HCT116 (cell line): ENCODE measurements around the gene DDI2. TPM values are rescaled to one million over a fixed set of nuclear protein-coding genes. Genes with fewer than 3 reads are reported as not detected.
A peak's percentile ranks its signal among the peaks of the same experiment; 100 is the strongest.

Experiments used
- ATAC-seq: fragments of 200-7000 bp; cut with Tn5 transposase; 2 replicates; pipeline ENCODE4 v1.9.1; 2020; ENCODE audit warnings: mild to moderate bottlenecking, moderate library complexity
- BruUV-seq: library from RNA; stranded (reverse); fragments of 400-500 nt; replicated peaks from 2 replicates; lab custom pipeline; 2021; lab: Mats Ljungman, UMichigan
- CTCF ChIA-PET: fragments of 300-600 bp; sonication (Branson Sonifier 250); formaldehyde crosslinking; loops from one replicate; lab custom pipeline; 2021; ENCODE audit warnings: antibody characterized with exemption; lab: Charles Lee
- POLR2A ChIA-PET: fragments of 300-600, 350-600 bp; sonication (Branson Sonifier 250); formaldehyde crosslinking; loops from one replicate; lab custom pipeline; 2021; ENCODE audit warnings: antibody characterized with exemption; lab: Charles Lee
- RAD21 ChIA-PET, 2 experiments: fragments of 300-600 bp; sonication (Branson Sonifier 250); formaldehyde crosslinking; loops; one replicate each; lab custom pipeline; 2023; ENCODE audit warnings: low total read pairs in 2 of 2; ENCODE audit not compliant: uncharacterized antibody in 2 of 2, unreplicated experiment in 2 of 2, low non-redundant PET in 1 of 2; lab: Charles Lee
- DNase-seq: peaks from one replicate; pipeline ENCODE4 v3.0.0-alpha.2; 2010; ENCODE audit warnings: low read depth, low spot score
- H2AFZ ChIP-seq: fragments of 200-600 bp; shearing (Covaris generic), sonication (generic); 2 replicates; pipeline ENCODE4 v1.6.1; 2017; ENCODE audit warnings: low read depth, mixed run types, mixed read lengths, antibody characterized with exemption, low read length; ENCODE audit not compliant: poor library complexity, severe bottlenecking
- H3K27ac ChIP-seq: 2 replicates; pipeline ENCODE4 v1.5.1; 2012; ENCODE audit warnings: low read depth, low read length
- H3K27me3 ChIP-seq: fragments of 200-600 bp; sonication (generic); 2 replicates; pipeline ENCODE4 v1.6.1; 2016; ENCODE audit warnings: mixed run types, low read length, mixed read lengths; ENCODE audit not compliant: insufficient read depth
- H3K36me3 ChIP-seq, 2 experiments: fragments of 200-500 bp in 1 of 2; fragments of 200-600 bp in 1 of 2; sonication (Bioruptor generic) in 1 of 2; sonication (generic) in 1 of 2; 2 replicates each; pipeline versions ENCODE4 v1.5.1 to v1.6.1; 2014 to 2016; ENCODE audit warnings: low read length in 2 of 2, inconsistent platforms in 1 of 2, mixed read lengths in 1 of 2, mixed run types in 1 of 2; ENCODE audit not compliant: insufficient read depth in 2 of 2, control insufficient read depth in 1 of 2
- H3K4me1 ChIP-seq, 2 experiments: fragments of 200-600 bp in 1 of 2; sonication (generic) in 1 of 2; 2 replicates each; pipeline versions ENCODE4 v1.5.1 to v1.6.1; 2012 to 2017; ENCODE audit warnings: low read length in 2 of 2, inconsistent platforms in 1 of 2, mild to moderate bottlenecking in 1 of 2, mixed read lengths in 1 of 2, mixed run types in 1 of 2, moderate library complexity in 1 of 2; ENCODE audit not compliant: insufficient read depth in 2 of 2, control insufficient read depth in 1 of 2
- H3K4me2 ChIP-seq: fragments of 200-600 bp; sonication (generic); 2 replicates; pipeline ENCODE4 v1.6.1; 2017; ENCODE audit warnings: mixed run types, low read length, mixed read lengths
- H3K4me3 ChIP-seq, 2 experiments: fragments of 200-600 bp in 1 of 2; sonication (generic) in 1 of 2; replicated peaks in 1 of 2; 2 replicates each; pipeline ENCODE4 v1.5.1; 2011 to 2016; ENCODE audit warnings: low read length in 2 of 2, control low read depth in 1 of 2, low read depth in 1 of 2, mild to moderate bottlenecking in 1 of 2, mixed read lengths in 1 of 2, mixed run types in 1 of 2
- H3K79me2 ChIP-seq: fragments of 200-600 bp; sonication (generic); 2 replicates; pipeline ENCODE4 v1.6.1; 2017; ENCODE audit warnings: mild to moderate bottlenecking, mixed run types, low read length, moderate library complexity, mixed read lengths; ENCODE audit not compliant: insufficient read depth
- H3K9ac ChIP-seq: fragments of 200-600 bp; sonication (generic); 2 replicates; pipeline ENCODE4 v1.6.1; 2016; ENCODE audit warnings: low read length, mixed read lengths
- H3K9me2 ChIP-seq: fragments of 200-600 bp; sonication (generic), shearing (Covaris generic); 2 replicates; pipeline ENCODE4 v1.6.1; 2017; ENCODE audit warnings: mixed run types, mild to moderate bottlenecking, moderate library complexity; ENCODE audit not compliant: insufficient read depth
- H3K9me3 ChIP-seq, 2 experiments: fragments of 200-500 bp in 1 of 2; fragments of 200-600 bp in 1 of 2; sonication (Bioruptor generic) in 1 of 2; sonication (generic) in 1 of 2; 2 replicates each; pipeline ENCODE4 v1.6.1; 2014 to 2017; ENCODE audit warnings: low read length in 2 of 2, mixed read lengths in 2 of 2, inconsistent platforms in 1 of 2, low read depth in 1 of 2, mild to moderate bottlenecking in 1 of 2, mixed run types in 1 of 2, moderate library complexity in 1 of 2; ENCODE audit not compliant: control insufficient read depth in 1 of 2, insufficient read depth in 1 of 2
- H4K20me1 ChIP-seq: fragments of 200-600 bp; sonication (generic), shearing (Covaris generic); 2 replicates; pipeline ENCODE4 v1.6.1; 2017; ENCODE audit warnings: mixed run types, mild to moderate bottlenecking, moderate library complexity; ENCODE audit not compliant: insufficient read depth
- CBX3 ChIP-seq: IDR thresholded peaks from 2 replicates; pipeline ENCODE4 v1.6.1; 2012; ENCODE audit warnings: low read depth
- CEBPB ChIP-seq: IDR thresholded peaks from 2 replicates; pipeline ENCODE4 v1.6.1; 2012; ENCODE audit warnings: low read depth
- EGR1 ChIP-seq: IDR thresholded peaks from 2 replicates; pipeline ENCODE4 v1.6.1; 2012; ENCODE audit warnings: low read depth
- POLR2AphosphoS5 ChIP-seq: IDR thresholded peaks from 2 replicates; pipeline ENCODE4 v1.6.1; 2011; ENCODE audit warnings: mild to moderate bottlenecking, low read depth, low read length, moderate library complexity
- RAD21 ChIP-seq: IDR thresholded peaks from 2 replicates; pipeline ENCODE4 v1.6.1; 2012; ENCODE audit warnings: low read depth, mild to moderate bottlenecking
- SRF ChIP-seq: IDR thresholded peaks from 2 replicates; pipeline ENCODE4 v1.6.1; 2012; ENCODE audit warnings: low read depth
- intact Hi-C: fragments of 100-400 bp; cut with micrococcal nuclease; formaldehyde crosslinking; loops from 2 replicates; pipeline ENCODE4 v1.10.0; 2022
- total RNA-seq: library from RNA; stranded (reverse); gene quantifications from one replicate; pipeline ENCODE4 v1.2.1, GENCODE V29; 2021; ENCODE audit not compliant: unreplicated experiment

DDI2 gene
- total RNA-seq, 1 experiment from 2014 or later = 26.3 TPM

GRCh38 chr1:15620155-15620545, 2.9 kb downstream of the DDI2 start:
- no peak for TF ChIP-seq RAD21
- no TSS peak for BruUV-seq
- intact Hi-C loops = no loop called here
- Histone ChIP-seq H3K4me1 (peaks cover 8 to 33% of the 10 kb centered on the region in 2 experiments), H3K9me2 (no peaks in the 10 kb centered on the region), H3K4me3 (no peak overlapping the region), H3K36me3 (peaks cover 0 to 13% of the 10 kb centered on the region in 2 experiments; a peak in 1 of 4 replicates), H3K27ac (no peak overlapping the region), H2AFZ (no peak overlapping the region), H3K9me3 (no peaks in the 10 kb centered on the region), H3K4me2 (peak overlapping the region; percentile 10), H4K20me1 (peaks cover 8% of the 10 kb centered on the region; the same call in 1 of the 2 replicates), H3K9ac (no peak overlapping the region), H3K27me3 (no peaks in the 10 kb centered on the region), H3K79me2 (peaks cover 78% of the 10 kb centered on the region)
- ATAC-seq (no peak), DNase-seq (no peak)
- ChIA-PET POLR2A (no interaction called here), CTCF (no interaction called here), RAD21 (no interaction called here)

- H3K9me3 ChIP-seq = no peaks in the 10 kb centered on the region
- intact Hi-C loops = no loop called here
- H3K9me2 ChIP-seq = no peaks in the 10 kb centered on the region
- POLR2A ChIA-PET = no interaction called here
- H3K4me3 ChIP-seq = no peak overlapping the region
- TF ChIP-seq CEBPB (no peak), EGR1 (no peak), POLR2AphosphoS5 (no peak), SRF (no peak), CBX3 (no peak)
- peaks cover 87% of the 10 kb centered on the region for H3K79me2 ChIP-seq
- H3K27me3 ChIP-seq = no peaks in the 10 kb centered on the region
- no TSS peak for BruUV-seq
- DNase-seq = no peak
- RAD21 ChIA-PET = no interaction called here
- H3K36me3 ChIP-seq = peaks cover 0 to 13% of the 10 kb centered on the region in 2 experiments; a peak in 1 of 4 replicates
- H3K4me1 ChIP-seq = peaks cover 8 to 33% of the 10 kb centered on the region in 2 experiments
- H3K27ac ChIP-seq = no peak overlapping the region
- H3K4me2 ChIP-seq = no peak overlapping the region
- no peak overlapping the region for H3K9ac ChIP-seq
- CTCF ChIA-PET = no interaction called here
- no peak overlapping the region for H2AFZ ChIP-seq
- peaks cover 8% of the 10 kb centered on the region; the same call in 1 of the 2 replicates for H4K20me1 ChIP-seq
- no peak for ATAC-seq
Measured at GRCh38 chr1:15620902-15621682, 3.8 kb downstream of the DDI2 start.
